ENCODE results near the gene PPP1R17.
A peak's percentile ranks its signal among the peaks of the same experiment; 100 is the strongest.

The PPP1R17 gene

DNA sequence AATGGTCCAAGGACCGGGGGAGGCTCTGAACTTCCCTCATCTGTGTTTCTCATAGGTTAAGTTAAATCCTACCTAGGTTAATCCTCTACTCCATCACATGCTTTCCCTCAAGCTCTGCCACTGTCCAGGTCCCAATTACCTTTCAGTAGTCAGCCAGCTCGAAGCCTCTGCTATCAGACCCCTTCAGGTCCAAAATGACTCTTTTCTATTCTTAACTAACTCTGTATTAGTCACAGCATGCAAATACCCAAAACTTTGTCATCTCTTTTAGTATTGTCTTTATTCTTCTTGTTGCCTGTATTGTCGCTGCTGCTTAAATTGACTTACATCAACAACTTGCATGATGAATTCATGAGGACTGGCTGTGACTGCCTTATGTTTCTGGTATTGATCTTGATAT lies 15.3 kb downstream of the PPP1R17 start:
- DNase-seq = no peak

- no peak for DNase-seq
These were observed 18.4 kb downstream of the PPP1R17 start for GRCh38 chr7:31705377-31705776.

- DNase-seq = no peak
These were observed 20.1 kb downstream of the PPP1R17 start for GRCh38 chr7:31707089-31707488.

DNA sequence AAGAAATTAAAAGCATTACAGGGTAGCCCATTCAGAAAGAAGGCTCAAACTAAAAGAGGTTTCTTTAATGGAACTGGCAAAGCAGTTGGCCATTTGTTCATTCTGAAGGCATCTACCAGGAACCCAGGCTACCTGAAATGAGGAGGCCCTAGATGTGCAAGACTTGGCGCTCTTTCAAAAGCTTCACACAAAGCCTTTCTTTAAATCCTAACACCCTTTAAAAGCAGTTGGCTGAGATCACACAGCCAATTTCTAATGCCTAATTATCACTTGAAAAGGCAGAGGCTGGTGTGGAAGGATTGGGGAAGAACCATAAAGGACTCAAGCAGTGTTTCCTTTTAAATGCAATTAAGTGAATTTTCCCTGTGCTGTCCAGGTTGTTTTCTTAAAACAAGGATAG lies 23.2 kb downstream of the PPP1R17 start:
- DNase-seq = no peak

GRCh38 chr7:31716355-31716754 lies 29.3 kb downstream of the PPP1R17 start:
- DNase-seq = no peak

GRCh38 chr7:31720366-31720765 lies 33.4 kb downstream of the PPP1R17 start:
- no peak for DNase-seq

- no peak for DNase-seq
These were observed 37.7 kb downstream of the PPP1R17 start for GRCh38 chr7:31724696-31725095.

- no peak for DNase-seq
These were observed 42.3 kb downstream of the PPP1R17 start for GRCh38 chr7:31729195-31729804.

GRCh38 chr7:31734456-31734855 lies 47.4 kb downstream of the PPP1R17 start:
- no peak for DNase-seq

GRCh38 chr7:31735991-31736982 lies 49.3 kb downstream of the PPP1R17 start:
- peak; percentile 39 for DNase-seq

DNA sequence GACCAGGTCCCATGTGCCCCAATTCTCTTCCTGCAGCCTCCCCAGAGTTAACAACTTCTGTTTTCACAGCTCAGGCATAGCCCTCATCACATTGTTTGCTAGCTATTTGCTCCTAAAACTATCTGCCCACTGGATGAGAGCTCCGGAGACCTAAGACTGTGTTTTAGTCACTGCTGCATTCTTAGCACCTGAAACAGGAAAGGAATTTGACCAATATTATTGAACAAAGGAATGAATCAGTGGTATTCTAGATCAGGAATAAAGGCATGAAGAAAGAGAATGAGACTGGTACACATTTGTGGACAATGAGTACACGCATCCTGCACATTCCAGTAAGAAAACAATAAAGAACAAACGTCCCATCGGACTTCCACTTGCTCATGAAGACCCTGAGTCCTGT lies 54.8 kb downstream of the PPP1R17 start:
- no peak for DNase-seq

GRCh38 chr7:31744294-31744874 lies 57.4 kb downstream of the PPP1R17 start:
- DNase-seq = peak; percentile 50

GRCh38 chr7:31747553-31747952 lies 60.5 kb downstream of the PPP1R17 start:
- no peak for DNase-seq

GRCh38 chr7:31748084-31748483 lies 61.1 kb downstream of the PPP1R17 start:
- no peak for DNase-seq

DNA sequence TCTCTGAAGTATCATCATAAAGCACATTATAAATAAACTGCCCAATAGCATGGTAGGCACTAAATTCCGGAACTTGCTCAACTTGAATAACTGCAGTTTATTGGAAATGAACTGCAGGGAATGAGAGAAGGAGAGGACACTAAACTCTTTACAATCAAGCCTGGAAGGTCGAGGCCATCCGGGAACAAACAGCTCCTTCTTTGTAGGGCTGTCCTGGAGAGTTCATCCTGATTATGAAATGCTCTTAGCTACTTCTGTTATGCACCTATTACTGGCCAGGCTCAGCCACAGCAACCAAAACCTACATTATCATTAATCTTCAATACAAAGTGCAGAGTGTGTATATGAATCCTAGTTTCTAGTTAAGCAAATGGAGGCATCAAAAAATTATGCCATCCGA lies 64.7 kb downstream of the PPP1R17 start:
- DNase-seq = no peak
